Upper lobe of right lung (tissue), 1 donor: ENCODE measurements around the gene C19orf25. TPM values are rescaled to one million over a fixed set of nuclear protein-coding genes. Genes with fewer than 3 reads are reported as not detected.

ENCODE experiments used
- ATAC-seq: fragments of 200-7000 bp; cut with Tn5 transposase; one replicate; pipeline ENCODE4 v1.9.1; 2020; ENCODE audit warnings: mild to moderate bottlenecking, moderate library complexity
- DNase-seq: peaks from one replicate; pipeline ENCODE4 v3.0.0-alpha.2; 2020
- H3K27ac ChIP-seq: fragments of 200-600 bp; one replicate; pipeline ENCODE4 v1.8.0; 2022
- H3K27me3 ChIP-seq: fragments of 200-600 bp; one replicate; pipeline ENCODE4 v1.8.0; 2022; ENCODE audit warnings: mild to moderate bottlenecking
- H3K36me3 ChIP-seq: fragments of 200-600 bp; one replicate; pipeline ENCODE4 v1.8.0; 2022
- H3K4me1 ChIP-seq: fragments of 200-600 bp; one replicate; pipeline ENCODE4 v1.8.0; 2022
- H3K4me3 ChIP-seq: fragments of 200-600 bp; one replicate; pipeline ENCODE4 v1.8.0; 2022; ENCODE audit warnings: mild to moderate bottlenecking
- H3K9me3 ChIP-seq: fragments of 200-600 bp; one replicate; pipeline ENCODE4 v1.8.0; 2022
- intact Hi-C: fragments of 100-400 bp; cut with DNase I; formaldehyde crosslinking; loops from one replicate; pipeline ENCODE4 v1.11.0; 2022
- total RNA-seq: library from RNA; stranded (reverse); fragmentation: NEBNext Ultra II Directional; extraction: Animal tissue kit (Norgen Biotek cat#: 25700); gene quantifications from one replicate; pipeline ENCODE4 v1.2.1, GENCODE V29; 2021
- TF ChIP-seq, protein P1 (sequence below): fragments of 200-600 bp; IDR thresholded peaks from one replicate; pipeline ENCODE4 v1.8.0; 2022; ENCODE audit warnings: antibody characterized with exemption
- donor health status: DM: no; HTN: yes; CAD: no; lungs with severe emphysema.

The C19orf25 gene
- total RNA-seq, 1 donor from 2014 or later: 26.3 TPM

DNA sequence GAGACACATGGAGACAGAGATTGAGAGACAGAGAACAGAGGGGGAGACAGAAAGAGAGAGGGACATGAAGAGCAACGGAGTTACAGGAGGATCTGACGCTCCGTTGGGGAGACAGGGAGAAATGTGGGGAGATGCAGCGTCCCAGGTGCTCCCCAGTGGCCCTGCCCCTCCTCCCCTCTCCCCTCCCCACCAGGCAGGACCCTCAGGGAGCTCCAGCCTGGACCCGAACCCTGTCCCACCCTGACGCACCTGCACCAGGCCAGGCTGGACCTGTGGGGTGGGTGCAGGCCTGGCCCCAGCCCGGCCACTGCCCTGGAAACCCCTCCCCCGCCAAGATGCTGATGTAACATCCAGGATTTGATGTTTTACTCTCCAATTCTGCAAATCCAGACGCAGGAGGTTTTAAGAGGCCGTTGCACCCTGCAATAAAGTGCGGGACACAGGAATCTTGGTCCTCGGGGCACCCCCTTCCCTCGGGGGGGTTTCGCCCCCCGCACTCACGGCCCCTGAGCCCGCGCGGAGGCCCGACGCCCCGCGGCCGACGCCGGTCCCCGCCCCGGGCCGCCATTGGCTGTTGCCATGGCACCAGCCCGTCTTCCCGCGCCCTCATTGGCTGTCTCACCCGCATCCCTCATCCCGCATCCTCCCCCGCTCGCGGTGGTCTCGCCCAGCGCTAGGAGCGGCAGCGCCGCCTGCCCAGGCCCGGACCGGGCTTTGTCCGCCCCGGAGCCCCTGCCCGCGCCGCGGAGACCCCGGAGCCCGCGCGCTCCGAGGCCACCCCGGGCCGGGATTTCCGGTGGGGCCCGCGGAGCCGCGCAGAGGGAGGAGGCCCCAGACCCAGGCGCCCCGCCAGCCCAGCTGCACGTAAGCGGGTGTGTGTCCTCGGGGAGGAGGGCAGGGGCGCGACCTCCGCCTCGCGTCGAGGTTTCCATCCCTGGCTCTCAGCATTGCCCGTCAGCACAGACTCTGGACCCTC, 29.3 kb downstream of the C19orf25 start, which contains the start of gene APC2:
TSS of gene APC2 (plus strand) at position 655 of the 976 bp plus-strand sequence. CDS start 2,881 bp downstream, outside the sequence.
- no peaks in the 10 kb centered on the region for H3K9me3 ChIP-seq
- H3K36me3 ChIP-seq: no peaks in the 10 kb centered on the region
- intact Hi-C loops: no loop called here
- H3K27ac ChIP-seq: no peak within 1 kb of the TSS
- H3K4me3 ChIP-seq: no peak within 1 kb of the TSS
- no peak for DNase-seq
- H3K4me1 ChIP-seq: peaks cover 14% of the 10 kb centered on the region
- peaks cover 96% of the 10 kb centered on the region for H3K27me3 ChIP-seq
- ATAC-seq: no peak
- TF ChIP-seq, protein P1, sequence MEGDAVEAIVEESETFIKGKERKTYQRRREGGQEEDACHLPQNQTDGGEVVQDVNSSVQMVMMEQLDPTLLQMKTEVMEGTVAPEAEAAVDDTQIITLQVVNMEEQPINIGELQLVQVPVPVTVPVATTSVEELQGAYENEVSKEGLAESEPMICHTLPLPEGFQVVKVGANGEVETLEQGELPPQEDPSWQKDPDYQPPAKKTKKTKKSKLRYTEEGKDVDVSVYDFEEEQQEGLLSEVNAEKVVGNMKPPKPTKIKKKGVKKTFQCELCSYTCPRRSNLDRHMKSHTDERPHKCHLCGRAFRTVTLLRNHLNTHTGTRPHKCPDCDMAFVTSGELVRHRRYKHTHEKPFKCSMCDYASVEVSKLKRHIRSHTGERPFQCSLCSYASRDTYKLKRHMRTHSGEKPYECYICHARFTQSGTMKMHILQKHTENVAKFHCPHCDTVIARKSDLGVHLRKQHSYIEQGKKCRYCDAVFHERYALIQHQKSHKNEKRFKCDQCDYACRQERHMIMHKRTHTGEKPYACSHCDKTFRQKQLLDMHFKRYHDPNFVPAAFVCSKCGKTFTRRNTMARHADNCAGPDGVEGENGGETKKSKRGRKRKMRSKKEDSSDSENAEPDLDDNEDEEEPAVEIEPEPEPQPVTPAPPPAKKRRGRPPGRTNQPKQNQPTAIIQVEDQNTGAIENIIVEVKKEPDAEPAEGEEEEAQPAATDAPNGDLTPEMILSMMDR: no peak

DNA sequence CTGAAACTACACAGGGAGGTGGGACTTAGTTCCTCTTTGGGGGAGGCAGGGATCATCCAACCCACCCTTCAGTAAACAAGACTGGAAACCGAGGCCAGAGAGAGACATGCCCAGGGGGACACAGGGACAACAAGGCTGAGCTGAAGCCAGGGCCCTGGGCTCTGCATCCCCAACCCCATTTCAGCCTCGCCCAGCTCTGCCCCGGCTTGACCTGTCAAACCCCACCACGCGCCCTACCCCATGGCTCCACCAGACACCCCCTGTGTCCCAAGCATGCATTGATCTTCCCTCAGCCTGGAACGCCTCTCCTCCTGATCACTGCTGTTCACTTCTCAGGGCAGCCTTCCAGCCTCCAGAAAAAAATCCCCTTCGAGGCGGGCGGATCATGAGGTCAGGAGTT, 31.1 kb downstream of the C19orf25 start:
- peaks cover 17% of the 10 kb centered on the region for H3K4me1 ChIP-seq
- TF ChIP-seq, protein P1: no peak
- intact Hi-C loops: no loop called here
- DNase-seq: no peak
- H3K4me3 ChIP-seq: no peak overlapping the region
- no peak for ATAC-seq
- H3K9me3 ChIP-seq: no peaks in the 10 kb centered on the region
- no peak overlapping the region for H3K27ac ChIP-seq
- H3K36me3 ChIP-seq: peaks cover under 1% of the 10 kb centered on the region
- peaks cover 77% of the 10 kb centered on the region for H3K27me3 ChIP-seq

- Histone ChIP-seq H3K4me1 (peaks cover 17% of the 10 kb centered on the region), H3K9me3 (no peaks in the 10 kb centered on the region), H3K27me3 (peaks cover 73% of the 10 kb centered on the region), H3K36me3 (peaks cover 5% of the 10 kb centered on the region), H3K27ac (no peak overlapping the region), H3K4me3 (no peak overlapping the region)
- TF ChIP-seq, protein P1: no peak
- intact Hi-C loops: no loop called here
- DNase-seq (no peak), ATAC-seq (no peak)
These were observed 31.5 kb downstream of the C19orf25 start for GRCh38 chr19:1447504-1447903.

- H3K4me1 ChIP-seq: peaks cover 17% of the 10 kb centered on the region
- no peaks in the 10 kb centered on the region for H3K9me3 ChIP-seq
- TF ChIP-seq, protein P1: no peak
- peaks cover 11% of the 10 kb centered on the region for H3K36me3 ChIP-seq
- H3K27me3 ChIP-seq: peaks cover 67% of the 10 kb centered on the region
- intact Hi-C loops: no loop called here
- ATAC-seq (no peak), DNase-seq (no peak)
- H3K4me3 ChIP-seq: no peak overlapping the region
- no peak overlapping the region for H3K27ac ChIP-seq
These were observed 32.1 kb downstream of the C19orf25 start for GRCh38 chr19:1446713-1447481.

DNA sequence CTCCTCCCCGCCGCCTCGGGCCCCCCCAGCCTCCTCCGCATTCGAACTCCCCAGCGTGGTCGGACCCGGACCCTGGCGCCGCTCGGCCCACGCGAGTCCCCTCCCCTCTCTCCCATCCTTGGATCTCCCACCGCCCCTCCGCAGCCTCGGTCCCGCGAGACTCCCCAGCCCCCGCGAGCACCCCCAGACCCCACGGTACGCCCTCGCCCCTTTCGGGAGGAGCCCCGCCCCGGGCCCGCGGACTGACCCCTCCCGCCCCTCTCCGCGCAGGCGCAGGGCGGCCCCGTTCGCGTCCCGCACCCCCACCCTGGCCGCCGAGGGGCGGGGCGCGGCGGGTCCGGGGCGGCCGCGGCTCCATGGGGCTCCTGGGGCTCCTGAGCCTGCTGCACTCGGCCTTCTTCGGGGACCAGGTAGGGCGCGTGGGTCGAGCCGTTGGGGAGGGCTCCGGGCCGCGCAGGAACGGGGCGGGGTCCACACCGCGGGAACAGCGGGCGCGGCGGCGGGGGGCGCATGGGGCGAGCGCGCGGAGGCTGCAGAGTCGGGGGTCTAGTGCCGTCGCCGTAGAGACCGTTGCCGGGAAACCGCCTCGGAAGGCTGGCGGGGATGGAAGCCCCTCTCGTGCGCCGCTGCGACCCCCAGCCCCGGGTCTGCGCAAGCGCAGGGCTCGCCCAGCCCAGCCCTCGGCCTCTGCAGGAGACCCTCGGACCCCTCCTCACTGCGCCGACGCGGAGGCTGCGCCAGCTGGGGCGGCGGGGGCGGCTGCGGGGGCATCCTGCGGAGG, 32.9 kb downstream of the C19orf25 start:
- peak overlapping the region; percentile 42 for H3K4me3 ChIP-seq
- DNase-seq: no peak
- TF ChIP-seq, protein P1: no peak
- ATAC-seq: peak; percentile 1
- peaks cover 17% of the 10 kb centered on the region for H3K4me1 ChIP-seq
- no peaks in the 10 kb centered on the region for H3K9me3 ChIP-seq
- H3K27me3 ChIP-seq: peaks cover 59% of the 10 kb centered on the region
- H3K36me3 ChIP-seq: peaks cover 18% of the 10 kb centered on the region
- intact Hi-C loops: no loop called here
- no peak overlapping the region for H3K27ac ChIP-seq
